ENCODE data around the gene SNTB2.

DNA sequence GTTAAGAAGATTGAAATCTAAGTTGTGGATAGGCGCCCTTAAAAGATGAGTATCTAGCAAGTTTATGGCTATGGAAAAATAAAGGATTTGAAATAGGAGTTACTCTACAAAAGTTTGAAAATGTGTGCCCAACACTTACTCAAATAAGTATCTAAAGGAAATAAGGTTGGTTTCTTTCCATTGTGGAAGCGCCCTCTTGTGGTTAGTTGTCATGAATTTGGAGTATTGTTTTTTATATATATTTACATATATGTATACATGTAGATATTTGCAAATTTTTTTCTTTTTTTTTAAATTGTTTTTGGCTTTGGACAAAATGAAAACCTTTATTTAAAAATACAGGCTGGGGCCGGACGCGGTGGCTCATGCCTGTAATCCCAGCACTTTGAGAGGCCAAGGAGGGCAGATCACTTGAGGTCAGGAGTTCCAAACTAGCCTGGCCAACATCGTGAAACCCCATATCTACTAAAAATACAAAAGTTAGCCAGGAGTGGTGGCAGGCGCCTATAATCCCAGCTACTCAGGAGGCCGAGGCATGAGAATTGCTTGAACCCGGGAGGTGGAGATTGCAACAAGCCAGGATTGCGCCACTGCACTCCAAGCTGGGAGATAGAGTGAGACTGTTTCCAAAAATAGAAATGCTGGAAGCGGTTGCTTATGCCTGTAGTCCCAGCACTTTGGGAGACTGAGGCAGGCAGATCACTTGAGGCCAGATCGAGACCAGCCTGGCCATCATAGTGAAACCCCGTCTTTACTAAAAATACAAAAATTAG, 100.2 kb downstream of the SNTB2 start:
- TF ChIP-seq POLR2A (IDR thresholded peaks at IDR 0.05) (no peak), CTCF (IDR thresholded peaks at IDR 0.05) (peak in 1 of 3 donors; percentile 44)
